Astrocyte of the cerebellum (primary cell): ENCODE measurements around the gene SCG2.

Experiments
- DNase-seq: peaks from one replicate; pipeline ENCODE4 v3.0.0-alpha.2; 2011; ENCODE audit warnings: low read depth
- H3K4me3 ChIP-seq: 2 replicates; pipeline ENCODE4 v1.5.1; 2011; ENCODE audit warnings: mild to moderate bottlenecking, low read depth, low read length, moderate library complexity
- in situ Hi-C: cut with HindIII; loops from 2 replicates; pipeline ENCODE4 v1.10.0; 2017; ENCODE audit warnings: low sequenced_read_pairs
- TF ChIP-seq, protein P1 (sequence below): IDR thresholded peaks from 2 replicates; pipeline ENCODE4 v1.5.1; 2012; ENCODE audit warnings: low read length, low read depth, moderate library complexity, mild to moderate bottlenecking; ENCODE audit errors: missing control alignments

SCG2 gene

GRCh38 chr2:223602972-223603371, 811 bp upstream of the SCG2 start:
- H3K4me3 ChIP-seq, result no peak overlapping the region
- DNase-seq, result no peak
- TF ChIP-seq, protein P1, sequence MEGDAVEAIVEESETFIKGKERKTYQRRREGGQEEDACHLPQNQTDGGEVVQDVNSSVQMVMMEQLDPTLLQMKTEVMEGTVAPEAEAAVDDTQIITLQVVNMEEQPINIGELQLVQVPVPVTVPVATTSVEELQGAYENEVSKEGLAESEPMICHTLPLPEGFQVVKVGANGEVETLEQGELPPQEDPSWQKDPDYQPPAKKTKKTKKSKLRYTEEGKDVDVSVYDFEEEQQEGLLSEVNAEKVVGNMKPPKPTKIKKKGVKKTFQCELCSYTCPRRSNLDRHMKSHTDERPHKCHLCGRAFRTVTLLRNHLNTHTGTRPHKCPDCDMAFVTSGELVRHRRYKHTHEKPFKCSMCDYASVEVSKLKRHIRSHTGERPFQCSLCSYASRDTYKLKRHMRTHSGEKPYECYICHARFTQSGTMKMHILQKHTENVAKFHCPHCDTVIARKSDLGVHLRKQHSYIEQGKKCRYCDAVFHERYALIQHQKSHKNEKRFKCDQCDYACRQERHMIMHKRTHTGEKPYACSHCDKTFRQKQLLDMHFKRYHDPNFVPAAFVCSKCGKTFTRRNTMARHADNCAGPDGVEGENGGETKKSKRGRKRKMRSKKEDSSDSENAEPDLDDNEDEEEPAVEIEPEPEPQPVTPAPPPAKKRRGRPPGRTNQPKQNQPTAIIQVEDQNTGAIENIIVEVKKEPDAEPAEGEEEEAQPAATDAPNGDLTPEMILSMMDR, result no peak
- in situ Hi-C loops, result no loop called here

- in situ Hi-C loops, result no loop called here
- TF ChIP-seq, protein P1, result no peak
- H3K4me3 ChIP-seq, result no peak overlapping the region
- no peak for DNase-seq
Measured at GRCh38 chr2:223601018-223601417, 1.1 kb downstream of the SCG2 start.

GRCh38 chr2:223599640-223600380, 2.4 kb downstream of the SCG2 start:
- DNase-seq, result no peak
- no peak overlapping the region for H3K4me3 ChIP-seq
- TF ChIP-seq, protein P1, result no peak
- in situ Hi-C loops, result no loop called here

DNA sequence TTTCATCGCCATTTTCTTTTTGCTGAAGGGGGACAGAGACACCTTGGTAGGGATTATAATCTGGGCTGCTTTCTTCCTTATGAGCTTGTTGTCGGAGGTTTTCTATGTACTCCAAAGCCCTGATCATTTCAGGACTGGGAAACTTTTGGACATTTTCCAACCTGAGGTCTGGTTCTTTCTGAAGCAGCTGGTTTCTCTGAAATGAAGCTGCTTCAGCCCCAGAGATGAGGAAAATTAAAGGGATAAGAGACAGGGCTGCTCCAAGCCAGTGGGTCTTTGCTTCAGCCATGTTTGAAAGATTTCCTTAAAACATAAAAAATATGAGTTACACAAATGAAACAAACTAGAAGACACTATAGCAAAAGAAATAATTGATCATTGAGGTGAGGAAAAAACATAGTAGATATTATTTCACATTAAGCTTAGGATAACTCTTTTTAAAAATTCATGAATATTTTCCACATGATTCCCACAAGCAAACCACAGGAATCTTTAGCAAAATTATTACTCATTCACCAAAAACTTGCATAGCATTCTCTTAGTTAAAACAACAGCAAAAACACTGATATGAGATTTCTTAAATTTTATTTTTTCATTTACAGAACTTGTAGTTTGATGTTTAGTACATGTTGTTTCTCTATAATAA, 3.0 kb downstream of the SCG2 start:
- DNase-seq, result peak; percentile 87
- in situ Hi-C loops, result no loop called here
- no peak overlapping the region for H3K4me3 ChIP-seq
- TF ChIP-seq, protein P1, result no peak

DNA sequence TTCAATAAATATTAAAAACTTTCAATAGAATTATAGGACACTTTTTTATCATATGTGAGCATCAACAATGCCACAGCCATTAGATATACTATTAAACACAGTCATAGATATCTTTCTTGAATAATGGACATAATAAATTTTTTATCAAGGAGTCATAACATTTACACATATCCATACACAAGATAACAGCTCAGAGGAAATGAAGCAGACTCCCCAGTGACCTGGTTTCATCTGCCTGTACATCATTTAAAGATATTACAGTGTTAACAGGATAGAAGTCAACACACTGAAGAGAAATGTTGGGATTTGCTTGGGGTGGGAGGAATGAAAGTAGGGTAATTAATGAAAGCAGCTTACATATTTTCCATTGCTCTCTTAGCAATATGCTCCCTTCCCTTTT, 5.1 kb downstream of the SCG2 start:
- in situ Hi-C loops, result no loop called here

DNA sequence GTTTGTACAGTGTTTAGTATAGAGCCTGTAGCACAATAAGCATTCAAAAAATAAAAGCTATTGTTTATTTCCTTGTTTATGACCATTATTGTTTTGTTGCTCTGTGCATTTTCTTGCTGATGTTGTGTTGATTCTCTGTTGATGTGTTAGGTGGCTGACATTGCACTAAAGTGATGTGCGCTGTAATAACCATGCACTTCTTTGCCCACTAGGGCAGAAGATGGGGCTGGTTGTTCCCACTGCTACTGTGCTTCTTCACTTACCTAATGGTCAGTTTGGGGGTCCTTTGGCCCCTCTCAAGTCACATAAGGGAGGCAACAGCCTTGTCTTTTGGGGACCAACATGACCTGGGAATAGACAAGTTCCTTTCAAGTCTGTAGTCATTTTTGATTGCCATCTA, 6.0 kb downstream of the SCG2 start:
- in situ Hi-C loops, result no loop called here
- H3K4me3 ChIP-seq, result no peak overlapping the region
- no peak for DNase-seq
- TF ChIP-seq, protein P1, result no peak

More for the DNA sequence above, 5.1 kb downstream of the SCG2 start:
- H3K4me3 ChIP-seq, result no peak overlapping the region
- TF ChIP-seq, protein P1, result no peak
- DNase-seq, result no peak
